Calu3 (cell line): ENCODE measurements around the gene NTM. TPM values are rescaled to one million over a fixed set of nuclear protein-coding genes. Genes with fewer than 3 reads are reported as not detected.

Experiments
- BruUV-seq: library from RNA; stranded (reverse); fragments of 400-500 nt; replicated peaks from 2 replicates; lab custom pipeline; 2021; lab: Mats Ljungman, UMichigan
- CTCF ChIA-PET: fragments of 300-600 bp; sonication (Branson Sonifier 250); formaldehyde crosslinking; loops from one replicate; lab custom pipeline; 2022; ENCODE audit warnings: antibody characterized with exemption; lab: Charles Lee
- DNase-seq: peaks from one replicate; pipeline ENCODE4 v3.0.0; 2022
- H3K27ac Mint-ChIP-seq: one replicate; pipeline ENCODE4 v1.8.0; 2022; ENCODE audit warnings: mixed read lengths; ENCODE audit not compliant: unreplicated experiment
- H3K27me3 Mint-ChIP-seq: one replicate; pipeline ENCODE4 v1.8.0; 2022; ENCODE audit warnings: mixed read lengths; ENCODE audit not compliant: unreplicated experiment
- H3K36me3 Mint-ChIP-seq: one replicate; pipeline ENCODE4 v1.8.0; 2022; ENCODE audit warnings: mild to moderate bottlenecking, moderate library complexity, mixed read lengths; ENCODE audit not compliant: insufficient read depth, unreplicated experiment
- H3K4me1 Mint-ChIP-seq: one replicate; pipeline ENCODE4 v1.8.0; 2022; ENCODE audit warnings: mild to moderate bottlenecking, low read depth, mixed read lengths; ENCODE audit not compliant: unreplicated experiment
- H3K4me3 Mint-ChIP-seq: one replicate; pipeline ENCODE4 v1.8.0; 2022; ENCODE audit warnings: mild to moderate bottlenecking, low read depth, moderate library complexity, mixed read lengths; ENCODE audit not compliant: unreplicated experiment
- H3K9me3 Mint-ChIP-seq: one replicate; pipeline ENCODE4 v1.8.0; 2022; ENCODE audit warnings: low read depth, mixed read lengths; ENCODE audit not compliant: unreplicated experiment
- intact Hi-C: fragments of 100-400 bp; cut with micrococcal nuclease; formaldehyde crosslinking; loops from one replicate; pipeline ENCODE4 v1.10.0; 2022; ENCODE audit not compliant: unreplicated experiment
- total RNA-seq: library from RNA; stranded (reverse); gene quantifications from 2 replicates; pipeline ENCODE4 v1.2.3, GENCODE V29; 2022
- TF ChIP-seq, protein P1 (sequence below): fragments of 200-600 bp; IDR thresholded peaks from one replicate; pipeline ENCODE4 v1.8.0; 2022; ENCODE audit warnings: antibody characterized with exemption; ENCODE audit not compliant: unreplicated experiment

The NTM gene
- total RNA-seq, 1 experiment from 2014 or later: not detected

DNA sequence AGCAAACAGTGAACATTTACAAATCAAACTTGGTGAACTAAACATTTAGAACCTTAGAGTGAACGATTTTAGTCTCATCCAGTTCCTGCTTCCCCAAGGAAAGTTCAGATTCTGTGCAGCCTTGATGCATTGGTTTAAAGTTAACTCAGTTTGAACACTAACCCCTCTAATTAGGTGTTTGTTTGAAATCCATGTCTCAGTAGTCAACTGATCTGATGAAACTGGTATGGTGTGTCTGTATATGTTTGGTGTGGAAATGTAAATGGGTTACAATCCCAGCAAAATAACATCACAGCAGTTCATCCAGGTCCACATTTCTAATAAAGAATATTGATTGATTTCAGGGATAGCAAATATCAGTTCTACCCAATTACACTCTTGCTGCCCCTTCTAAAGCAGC lies 532.0 kb downstream of the NTM start:
- H3K9me3 Mint-ChIP-seq: peaks cover 20% of the 10 kb centered on the region
- no peak for DNase-seq
- H3K27me3 Mint-ChIP-seq: no peaks in the 10 kb centered on the region
- intact Hi-C loops: no loop called here
- TF ChIP-seq, protein P1, sequence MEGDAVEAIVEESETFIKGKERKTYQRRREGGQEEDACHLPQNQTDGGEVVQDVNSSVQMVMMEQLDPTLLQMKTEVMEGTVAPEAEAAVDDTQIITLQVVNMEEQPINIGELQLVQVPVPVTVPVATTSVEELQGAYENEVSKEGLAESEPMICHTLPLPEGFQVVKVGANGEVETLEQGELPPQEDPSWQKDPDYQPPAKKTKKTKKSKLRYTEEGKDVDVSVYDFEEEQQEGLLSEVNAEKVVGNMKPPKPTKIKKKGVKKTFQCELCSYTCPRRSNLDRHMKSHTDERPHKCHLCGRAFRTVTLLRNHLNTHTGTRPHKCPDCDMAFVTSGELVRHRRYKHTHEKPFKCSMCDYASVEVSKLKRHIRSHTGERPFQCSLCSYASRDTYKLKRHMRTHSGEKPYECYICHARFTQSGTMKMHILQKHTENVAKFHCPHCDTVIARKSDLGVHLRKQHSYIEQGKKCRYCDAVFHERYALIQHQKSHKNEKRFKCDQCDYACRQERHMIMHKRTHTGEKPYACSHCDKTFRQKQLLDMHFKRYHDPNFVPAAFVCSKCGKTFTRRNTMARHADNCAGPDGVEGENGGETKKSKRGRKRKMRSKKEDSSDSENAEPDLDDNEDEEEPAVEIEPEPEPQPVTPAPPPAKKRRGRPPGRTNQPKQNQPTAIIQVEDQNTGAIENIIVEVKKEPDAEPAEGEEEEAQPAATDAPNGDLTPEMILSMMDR: no peak
- no peak overlapping the region for H3K4me3 Mint-ChIP-seq
- no peaks in the 10 kb centered on the region for H3K4me1 Mint-ChIP-seq
- no peaks in the 10 kb centered on the region for H3K36me3 Mint-ChIP-seq
- BruUV-seq: no TSS peak
- CTCF ChIA-PET: no interaction called here
- no peak overlapping the region for H3K27ac Mint-ChIP-seq

GRCh38 chr11:131903074-131903473 lies 532.7 kb downstream of the NTM start:
- DNase-seq: no peak
- intact Hi-C loops: no loop called here
- Mint-ChIP-seq H3K27me3 (no peaks in the 10 kb centered on the region), H3K27ac (no peak overlapping the region), H3K4me3 (no peak overlapping the region), H3K36me3 (no peaks in the 10 kb centered on the region), H3K4me1 (no peaks in the 10 kb centered on the region), H3K9me3 (peaks cover 21% of the 10 kb centered on the region)
- no TSS peak for BruUV-seq
- TF ChIP-seq, protein P1: no peak
- CTCF ChIA-PET: no interaction called here

GRCh38 chr11:131904756-131905155 lies 534.3 kb downstream of the NTM start:
- no peak overlapping the region for H3K4me3 Mint-ChIP-seq
- TF ChIP-seq, protein P1: no peak
- H3K36me3 Mint-ChIP-seq: no peaks in the 10 kb centered on the region
- H3K27me3 Mint-ChIP-seq: no peaks in the 10 kb centered on the region
- intact Hi-C loops: no loop called here
- H3K9me3 Mint-ChIP-seq: peaks cover 15% of the 10 kb centered on the region
- no peak overlapping the region for H3K27ac Mint-ChIP-seq
- no peak for DNase-seq
- CTCF ChIA-PET: no interaction called here
- H3K4me1 Mint-ChIP-seq: no peaks in the 10 kb centered on the region
- BruUV-seq: no TSS peak

DNA sequence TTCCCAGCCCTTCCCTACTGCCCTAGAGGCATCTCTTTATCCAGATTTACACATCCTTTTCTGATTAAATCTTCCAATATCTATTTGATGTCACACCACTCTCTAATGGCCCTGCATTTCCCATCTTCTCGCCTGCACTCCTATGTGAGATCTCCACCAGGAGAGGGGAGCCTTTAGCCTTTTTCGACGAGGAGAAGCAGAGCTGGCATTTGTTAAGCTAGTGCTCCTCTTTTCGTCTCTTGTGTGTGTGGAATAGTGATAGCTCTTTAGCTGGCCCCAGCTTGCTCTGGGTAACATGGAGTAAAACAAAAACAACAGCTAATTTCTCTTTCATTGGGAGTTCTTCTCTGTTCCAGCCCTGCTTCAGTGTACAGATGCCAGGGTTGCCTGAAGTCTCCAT lies 536.5 kb downstream of the NTM start:
- DNase-seq: no peak
- Mint-ChIP-seq H3K27ac (no peak overlapping the region), H3K36me3 (no peaks in the 10 kb centered on the region), H3K4me1 (no peaks in the 10 kb centered on the region), H3K9me3 (peaks cover 11% of the 10 kb centered on the region), H3K27me3 (no peaks in the 10 kb centered on the region), H3K4me3 (no peak overlapping the region)
- TF ChIP-seq, protein P1: no peak
- CTCF ChIA-PET: no interaction called here
- BruUV-seq: no TSS peak
- intact Hi-C loops: no loop called here

- intact Hi-C loops: no loop called here
- CTCF ChIA-PET: no interaction called here
- Mint-ChIP-seq H3K9me3 (peaks cover 11% of the 10 kb centered on the region), H3K4me3 (no peak overlapping the region), H3K4me1 (no peaks in the 10 kb centered on the region), H3K36me3 (no peaks in the 10 kb centered on the region), H3K27ac (no peak overlapping the region), H3K27me3 (no peaks in the 10 kb centered on the region)
- no TSS peak for BruUV-seq
- TF ChIP-seq, protein P1: no peak
- DNase-seq: no peak
Observed at GRCh38 chr11:131907371-131907770, 537.0 kb downstream of the NTM start.
